ENCODE data around the gene AURKAIP1. TPM values are rescaled to one million over a fixed set of nuclear protein-coding genes. Genes with fewer than 3 reads are reported as not detected.

AURKAIP1 gene
- total and polyA plus RNA-seq, 9 of the 15 experiments (the other 6 are each of a cell fraction or from before 2014, with no cell fraction given), result 7.8 to 478 (median 92.0) TPM

DNA sequence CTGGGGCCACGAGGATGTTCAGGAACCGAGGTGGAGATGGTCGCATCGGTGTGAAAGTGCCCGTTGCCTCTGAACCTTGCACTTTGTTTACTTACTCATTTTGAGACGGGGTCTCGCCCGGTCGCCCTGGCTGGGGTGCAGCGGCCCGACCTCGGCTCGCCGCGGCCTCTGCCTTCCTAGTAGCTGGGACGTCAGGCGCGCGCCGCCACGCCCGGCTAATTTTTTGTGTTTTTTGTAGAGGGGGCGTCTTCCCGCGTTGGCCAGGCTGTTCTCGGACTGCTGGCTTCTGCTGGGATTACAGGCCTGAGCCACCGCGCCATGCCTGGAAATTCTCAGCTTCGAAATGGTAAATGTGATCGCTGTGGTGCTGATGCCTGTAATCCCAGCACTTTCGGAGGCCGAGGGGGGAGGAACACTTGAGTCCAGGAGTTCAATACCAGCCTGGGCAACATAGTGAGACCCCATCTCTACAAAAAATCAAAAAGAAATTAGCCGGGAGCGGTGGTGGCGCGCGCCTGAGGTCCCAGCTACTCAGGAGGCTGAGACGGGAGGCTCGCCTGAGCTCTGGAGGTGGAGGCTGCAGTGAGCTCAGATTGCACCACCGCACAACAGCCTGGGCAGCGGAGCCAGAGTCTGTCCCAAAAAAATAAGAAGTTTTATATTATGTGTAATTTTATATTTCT is 32.8 kb upstream of the AURKAIP1 start (continued):
- TF ChIP-seq, protein P1, sequence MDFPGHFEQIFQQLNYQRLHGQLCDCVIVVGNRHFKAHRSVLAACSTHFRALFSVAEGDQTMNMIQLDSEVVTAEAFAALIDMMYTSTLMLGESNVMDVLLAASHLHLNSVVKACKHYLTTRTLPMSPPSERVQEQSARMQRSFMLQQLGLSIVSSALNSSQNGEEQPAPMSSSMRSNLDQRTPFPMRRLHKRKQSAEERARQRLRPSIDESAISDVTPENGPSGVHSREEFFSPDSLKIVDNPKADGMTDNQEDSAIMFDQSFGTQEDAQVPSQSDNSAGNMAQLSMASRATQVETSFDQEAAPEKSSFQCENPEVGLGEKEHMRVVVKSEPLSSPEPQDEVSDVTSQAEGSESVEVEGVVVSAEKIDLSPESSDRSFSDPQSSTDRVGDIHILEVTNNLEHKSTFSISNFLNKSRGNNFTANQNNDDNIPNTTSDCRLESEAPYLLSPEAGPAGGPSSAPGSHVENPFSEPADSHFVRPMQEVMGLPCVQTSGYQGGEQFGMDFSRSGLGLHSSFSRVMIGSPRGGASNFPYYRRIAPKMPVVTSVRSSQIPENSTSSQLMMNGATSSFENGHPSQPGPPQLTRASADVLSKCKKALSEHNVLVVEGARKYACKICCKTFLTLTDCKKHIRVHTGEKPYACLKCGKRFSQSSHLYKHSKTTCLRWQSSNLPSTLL (IDR thresholded peaks at IDR 0.05), result no peak
- TF ChIP-seq CHD4 (IDR thresholded peaks at IDR 0.05; ENCODE audit: insufficient read depth, insufficient replicate concordance, low read depth, low read length, poor library complexity, severe bottlenecking) (no peak), FOXP1 (CRISPR knock-in tag; IDR thresholded peaks at IDR 0.05) (0 out of 2 replicates have a peak, but pooled peaks have one; percentile 27), SMC3 (conservative IDR thresholded peaks at IDR 0.05; ENCODE audit: insufficient read depth, low read depth, low read length) (no peak), MAFK (IDR thresholded peaks at IDR 0.05; ENCODE audit: low read length) (no peak), ZNF444 (CRISPR knock-in tag; IDR thresholded peaks at IDR 0.05) (no peak), BDP1 (IDR thresholded peaks at IDR 0.05; ENCODE audit: insufficient read depth, insufficient read length) (no peak), NFATC3 (IDR thresholded peaks at IDR 0.05) (peak; percentile 64; the same call in 1 of the 2 replicates), TSC22D4 (tag; IDR thresholded peaks at IDR 0.05) (no peak), KLF13 (tag; IDR thresholded peaks at IDR 0.05; ENCODE audit: borderline replicate concordance, low read depth) (0 out of 2 replicates have a peak, but pooled peaks have one; percentile 58), CEBPB (tag; IDR thresholded peaks at IDR 0.05) (peak; percentile 51; the same call in 1 of the 2 replicates), ZSCAN29 (IDR thresholded peaks at IDR 0.05) (no peak), ZBED1 (IDR thresholded peaks at IDR 0.05) (no peak), ARNT (IDR thresholded peaks at IDR 0.05) (peak in 1 of 2 experiments; percentile 31; a peak in 2 of 4 replicates), YY1 (IDR thresholded peaks at IDR 0.05; ENCODE audit: borderline replicate concordance in 1 of 3, control insufficient read depth in 1 of 3, extremely low read depth in 1 of 3, insufficient read depth in 3 of 3, insufficient read length in 1 of 3, insufficient replicate concordance in 2 of 3, low read depth in 1 of 3, low read length in 2 of 3) (peak in 1 of 3 experiments; percentile 10), ZKSCAN3 (CRISPR knock-in tag; IDR thresholded peaks at IDR 0.05) (no peak), HSF4 (CRISPR knock-in tag; IDR thresholded peaks at IDR 0.05; ENCODE audit: borderline replicate concordance) (no peak), RB1 (IDR thresholded peaks at IDR 0.05; ENCODE audit: low read depth) (no peak), MTA2 (IDR thresholded peaks at IDR 0.05; ENCODE audit: low read depth) (no peak), HOXB6 (CRISPR knock-in tag; IDR thresholded peaks at IDR 0.05; ENCODE audit: borderline replicate concordance) (no peak), TRIM28 (IDR thresholded peaks at IDR 0.05) (0 out of 2 replicates have a peak, but pooled peaks have one; percentile 48), HMG20A (CRISPR knock-in tag; conservative IDR thresholded peaks at IDR 0.05) (no peak)
- TF ChIP-seq, protein P2, sequence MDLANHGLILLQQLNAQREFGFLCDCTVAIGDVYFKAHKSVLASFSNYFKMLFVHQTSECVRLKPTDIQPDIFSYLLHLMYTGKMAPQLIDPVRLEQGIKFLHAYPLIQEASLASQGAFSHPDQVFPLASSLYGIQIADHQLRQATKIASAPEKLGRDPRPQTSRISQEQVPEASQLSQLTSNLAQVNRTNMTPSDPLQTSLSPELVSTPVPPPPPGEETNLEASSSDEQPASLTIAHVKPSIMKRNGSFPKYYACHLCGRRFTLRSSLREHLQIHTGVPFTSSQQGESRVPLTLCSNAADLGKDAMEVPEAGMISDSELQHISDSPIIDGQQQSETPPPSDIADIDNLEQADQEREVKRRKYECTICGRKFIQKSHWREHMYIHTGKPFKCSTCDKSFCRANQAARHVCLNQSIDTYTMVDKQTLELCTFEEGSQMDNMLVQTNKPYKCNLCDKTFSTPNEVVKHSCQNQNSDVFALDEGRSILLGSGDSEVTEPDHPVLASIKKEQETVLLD (IDR thresholded peaks at IDR 0.05), result 0 out of 2 replicates have a peak, but pooled peaks have one; percentile 24
- TF ChIP-seq, protein P3, sequence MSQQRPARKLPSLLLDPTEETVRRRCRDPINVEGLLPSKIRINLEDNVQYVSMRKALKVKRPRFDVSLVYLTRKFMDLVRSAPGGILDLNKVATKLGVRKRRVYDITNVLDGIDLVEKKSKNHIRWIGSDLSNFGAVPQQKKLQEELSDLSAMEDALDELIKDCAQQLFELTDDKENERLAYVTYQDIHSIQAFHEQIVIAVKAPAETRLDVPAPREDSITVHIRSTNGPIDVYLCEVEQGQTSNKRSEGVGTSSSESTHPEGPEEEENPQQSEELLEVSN (IDR thresholded peaks at IDR 0.05; ENCODE audit: borderline replicate concordance in 1 of 2, extremely low read depth in 1 of 2, insufficient read depth in 1 of 2, insufficient read length in 1 of 2, low read depth in 1 of 2, low read length in 1 of 2, poor library complexity in 1 of 2, severe bottlenecking in 1 of 2), result peak in 1 of 2 experiments; percentile 21

Measured in K562 (cell line).